CD4-positive, alpha-beta T cell treated with Interferon alpha-2 for 1 hour (primary cell): Measurements from ENCODE around the gene AIRE.
"Not testable (repeated sequence)": the region's sequence is repeated elsewhere in the genome, so short reads cannot be mapped to it uniquely, and the experiment has no call there.

ENCODE experiments used
- DNase-seq, 2 donors: peaks; one replicate each; pipeline ENCODE4 v3.0.0-alpha.2; 2020 to 2022

The AIRE gene

GRCh38 chr21:44338971-44339910, 53.6 kb downstream of the AIRE start, which contains the start of gene CFAP410:
TSS of gene CFAP410 (minus strand) at chr21:44339390. CDS start at chr21:44339194, 196 bp downstream.
- DNase-seq, result peak; percentile 96

- DNase-seq, result not testable (repeated sequence)
Observed at GRCh38 chr21:44341726-44342458, 56.2 kb downstream of the AIRE start.

GRCh38 chr21:44342981-44343380, 57.3 kb downstream of the AIRE start:
- DNase-seq, result not testable (repeated sequence)

- DNase-seq, result no peak
Observed at GRCh38 chr21:44344541-44345183, 59.0 kb downstream of the AIRE start.

GRCh38 chr21:44345495-44345894, 59.8 kb downstream of the AIRE start:
- no peak for DNase-seq

- DNase-seq, result no peak
Observed at GRCh38 chr21:44347911-44348451, 62.3 kb downstream of the AIRE start.
